Sigmoid colon (tissue), 7 donors: ENCODE results near the gene BEST3. TPM values are rescaled to one million over a fixed set of nuclear protein-coding genes. Genes with fewer than 3 reads are reported as not detected.
"Not testable (repeated sequence)": the region's sequence is repeated elsewhere in the genome, so short reads cannot be mapped to it uniquely, and the experiment has no call there.

Experiments
- DNase-seq: peaks from one replicate; pipeline ENCODE4 v3.0.0-alpha.2; 2019
- H3K27ac ChIP-seq, 4 donors: fragments of 200-600 bp; sonication (generic); one replicate each; pipeline ENCODE4 v1.5.1; 2016 to 2019; ENCODE audit warnings: mild to moderate bottlenecking in 1 of 4
- H3K27me3 ChIP-seq, 3 donors: fragments of 200-600 bp; sonication (generic); one replicate each; pipeline ENCODE4 v1.5.1; 2019; ENCODE audit warnings: mild to moderate bottlenecking in 1 of 3
- H3K36me3 ChIP-seq, 4 donors: fragments of 200-600 bp; sonication (generic); one replicate each; pipeline ENCODE4 v1.5.1; 2016 to 2019
- H3K4me1 ChIP-seq, 4 donors: fragments of 200-600 bp; sonication (generic); one replicate each; pipeline ENCODE4 v1.5.1; 2017 to 2019
- H3K4me3 ChIP-seq, 4 donors: fragments of 200-600 bp; sonication (generic); one replicate each; pipeline ENCODE4 v1.5.1; 2017 to 2019; ENCODE audit warnings: mild to moderate bottlenecking in 2 of 4, moderate library complexity in 1 of 4
- H3K9me3 ChIP-seq, 4 donors: fragments of 200-600 bp in 3 of 4; sonication (generic) in 3 of 4; one replicate each; pipeline versions ENCODE4 v1.5.1 to v1.6.1; 2013 to 2019
- CTCF ChIP-seq, 4 experiments: fragments of 450-650 bp in 3 of 4; fragments of 200-600 bp in 1 of 4; IDR thresholded peaks; one replicate each; pipeline ENCODE4 v1.5.1; 2016 to 2019; ENCODE audit warnings: antibody characterized with exemption in 4 of 4, mild to moderate bottlenecking in 3 of 4, moderate library complexity in 2 of 4
- EP300 ChIP-seq, 4 donors: sonication (generic); formaldehyde crosslinking; IDR thresholded peaks; one replicate each; pipeline ENCODE4 v1.6.1; 2017; ENCODE audit warnings: antibody characterized with exemption in 4 of 4
- POLR2A ChIP-seq, 2 donors: fragments of 450-650 bp; IDR thresholded peaks; one replicate each; pipeline ENCODE4 v1.6.1; 2016; ENCODE audit warnings: antibody characterized with exemption in 2 of 2, mild to moderate bottlenecking in 2 of 2, moderate library complexity in 2 of 2
- POLR2AphosphoS5 ChIP-seq, 4 donors: sonication (generic); formaldehyde crosslinking; IDR thresholded peaks; one replicate each; pipeline ENCODE4 v1.6.1; 2017; ENCODE audit warnings: antibody characterized with exemption in 4 of 4
- WGBS, 2 donors: extraction: QIAGEN DNeasy Blood & Tissue Kit; methylation state at CpG; one replicate each; pipeline ENCODE4 v1.1.7; 2013; 5-methylcytosine and 5-hydroxymethylcytosine counted together
- intact Hi-C: fragments of 100-400 bp; cut with DNase I; formaldehyde crosslinking; loops from one replicate; pipeline ENCODE4 v1.15.1; 2023
- polyA plus RNA-seq, 3 donors: library from polyadenylated mRNA; stranded (reverse); fragments of 200-250 nt; gene quantifications; one replicate each; pipeline ENCODE4 v1.2.3, GENCODE V29; 2013
- total RNA-seq, 4 donors: library from RNA; depleted of rRNA; stranded (reverse); fragments of >200 nt; gene quantifications; one replicate each; pipeline ENCODE4 v1.1.0, GENCODE V29; 2016
- donor health status: healthy with polysubstance abuse.
- donor health status: Bipolar disorder and iron deficiency.
- donor health status: healthy.

Gene BEST3
- total and polyA plus RNA-seq, 7 donors = not detected

DNA sequence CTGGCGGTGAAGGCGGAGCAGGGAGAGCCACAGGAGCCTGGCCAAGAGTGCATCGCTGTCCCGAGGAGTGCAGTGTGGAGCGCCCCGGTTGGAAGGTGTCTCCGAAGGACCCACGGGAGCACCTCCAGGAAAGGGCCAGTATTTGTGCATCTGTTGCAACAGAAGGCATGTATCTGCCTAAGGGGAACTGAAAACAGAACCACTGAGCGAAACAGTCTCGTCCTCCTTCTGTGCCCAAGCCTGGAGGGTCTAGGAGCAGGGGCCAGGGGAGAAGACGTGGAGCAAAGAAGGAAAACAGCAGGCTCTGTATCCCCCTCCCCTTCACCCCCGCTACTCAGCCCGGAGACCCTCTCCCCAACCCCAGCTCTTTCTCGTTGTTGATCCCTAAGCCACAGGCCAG lies 83.1 kb downstream of the BEST3 start:
- no peak for DNase-seq

GRCh38 chr12:69613351-69613750 lies 85.8 kb downstream of the BEST3 start:
- no peak for DNase-seq
- Histone ChIP-seq H3K9me3 (no peaks in the 10 kb centered on the region), H3K27ac (no peak overlapping the region), H3K36me3 (no peaks in the 10 kb centered on the region), H3K4me1 (no peaks in the 10 kb centered on the region), H3K4me3 (no peak overlapping the region), H3K27me3 (no peaks in the 10 kb centered on the region)
- TF ChIP-seq POLR2AphosphoS5 (IDR thresholded peaks at IDR 0.05) (no peak), POLR2A (IDR thresholded peaks at IDR 0.05) (no peak), CTCF (IDR thresholded peaks at IDR 0.05) (no peak), EP300 (IDR thresholded peaks at IDR 0.05) (no peak)
- intact Hi-C loops = no loop called here

More for the DNA sequence above, 83.1 kb downstream of the BEST3 start:
- TF ChIP-seq POLR2A (IDR thresholded peaks at IDR 0.05) (no peak), EP300 (IDR thresholded peaks at IDR 0.05) (no peak), CTCF (IDR thresholded peaks at IDR 0.05) (no peak), POLR2AphosphoS5 (IDR thresholded peaks at IDR 0.05) (no peak)
- Histone ChIP-seq H3K4me3 (no peak overlapping the region), H3K4me1 (no peaks in the 10 kb centered on the region), H3K27me3 (no peaks in the 10 kb centered on the region), H3K9me3 (no peaks in the 10 kb centered on the region), H3K36me3 (no peaks in the 10 kb centered on the region), H3K27ac (no peak overlapping the region)
- intact Hi-C loops = no loop called here
- WGBS, 2 donors = 83 to 87% methylated on average over 14 of the region's 14 CpGs

DNA sequence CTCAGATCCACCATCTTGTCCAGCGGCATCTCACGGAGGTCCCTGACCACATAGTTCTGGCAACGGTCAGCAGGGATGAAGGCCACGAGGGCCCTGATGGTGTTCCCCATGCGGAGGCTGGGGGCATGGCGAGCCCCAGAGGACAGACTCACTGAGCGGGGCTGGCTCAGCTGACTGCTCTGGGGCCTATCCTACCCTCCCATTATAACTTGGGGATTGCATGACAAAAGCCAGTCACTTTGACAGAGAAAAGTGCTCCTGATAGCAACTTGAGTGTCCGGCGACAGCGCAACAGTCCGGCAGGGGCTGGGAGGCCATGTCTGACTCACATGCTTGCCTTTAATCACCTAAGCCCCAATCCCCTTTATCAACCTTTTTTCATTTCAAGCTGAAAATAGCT lies 88.4 kb downstream of the BEST3 start, which contains the start of gene LRRC10:
LRRC10 (minus strand) TSS at position 179 of the 400 bp plus-strand sequence; CDS start at position 110, 69 bp downstream.
- 95 to 97% methylated on average over 11 of the region's 11 CpGs for WGBS, 2 donors
- H3K4me3 ChIP-seq = no peak within 1 kb of the TSS
- H3K4me1 ChIP-seq = no peaks in the 10 kb centered on the region
- H3K27me3 ChIP-seq = no peaks in the 10 kb centered on the region
- no peak within 1 kb of the TSS for H3K27ac ChIP-seq
- H3K36me3 ChIP-seq = no peaks in the 10 kb centered on the region
- DNase-seq = no peak
- no peak for TF ChIP-seq POLR2AphosphoS5 (IDR thresholded peaks at IDR 0.05)
- no peak for TF ChIP-seq POLR2A (IDR thresholded peaks at IDR 0.05)
- TF ChIP-seq CTCF (IDR thresholded peaks at IDR 0.05) = no peak
- no peak for TF ChIP-seq EP300 (IDR thresholded peaks at IDR 0.05)
- no peaks in the 10 kb centered on the region for H3K9me3 ChIP-seq
- intact Hi-C loops = no loop called here

- Histone ChIP-seq H3K9me3 (no peaks in the 10 kb centered on the region), H3K4me3 (no peak overlapping the region), H3K27me3 (no peaks in the 10 kb centered on the region), H3K27ac (no peak overlapping the region), H3K4me1 (no peaks in the 10 kb centered on the region), H3K36me3 (no peaks in the 10 kb centered on the region)
- intact Hi-C loops = no loop called here
- WGBS, 2 donors = 93 to 94% methylated on average over 15 of the region's 15 CpGs
- no peak for DNase-seq
- TF ChIP-seq EP300 (IDR thresholded peaks at IDR 0.05) = no peak
- no peak for TF ChIP-seq POLR2A (IDR thresholded peaks at IDR 0.05)
- no peak for TF ChIP-seq CTCF (IDR thresholded peaks at IDR 0.05)
- TF ChIP-seq POLR2AphosphoS5 (IDR thresholded peaks at IDR 0.05) = no peak
Observed at GRCh38 chr12:69610126-69610525, 89.0 kb downstream of the BEST3 start.

DNA sequence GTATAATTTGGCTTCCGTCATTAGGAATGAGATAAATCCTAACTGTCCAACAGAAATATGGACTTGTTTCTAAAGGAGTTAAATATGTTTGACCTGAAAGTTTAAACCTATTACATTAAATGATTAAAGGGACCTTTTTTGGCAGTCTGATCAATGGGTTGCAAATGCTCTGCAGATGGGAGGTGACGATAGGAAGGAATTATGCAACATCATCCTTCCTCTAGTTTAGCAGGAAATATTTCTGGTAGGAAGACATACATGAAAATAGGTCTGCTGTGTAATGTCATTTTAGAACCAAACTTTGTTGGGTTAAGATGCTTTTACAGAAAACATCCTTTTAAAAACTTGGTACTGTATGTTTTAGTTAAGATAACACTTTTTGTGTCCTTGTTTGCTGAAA lies 91.0 kb downstream of the BEST3 start:
- no peak for DNase-seq
- Histone ChIP-seq H3K4me3 (no peak overlapping the region), H3K27me3 (no peaks in the 10 kb centered on the region), H3K36me3 (peaks cover 0 to 6% (median 2%) of the 10 kb centered on the region in 4 donors), H3K9me3 (no peaks in the 10 kb centered on the region), H3K27ac (no peak overlapping the region), H3K4me1 (no peaks in the 10 kb centered on the region)
- TF ChIP-seq EP300 (IDR thresholded peaks at IDR 0.05) = no peak
- TF ChIP-seq POLR2AphosphoS5 (IDR thresholded peaks at IDR 0.05) = no peak
- no peak for TF ChIP-seq POLR2A (IDR thresholded peaks at IDR 0.05)
- TF ChIP-seq CTCF (IDR thresholded peaks at IDR 0.05) = no peak
- 76 to 77% methylated on average over 2 of the region's 2 CpGs for WGBS, 2 donors
- intact Hi-C loops = no loop called here

- H3K27ac ChIP-seq, DNase-seq, intact Hi-C loops, H3K9me3 ChIP-seq, H3K27me3 ChIP-seq, H3K4me1 ChIP-seq, H3K4me3 ChIP-seq: not testable (repeated sequence)
- WGBS, 2 donors = 76 to 90% methylated on average over 2 of the region's 3 CpGs
- peaks cover 11 to 44% (median 23%) of the 10 kb centered on the region in 4 donors for H3K36me3 ChIP-seq
Observed at GRCh38 chr12:69604275-69604674, 94.8 kb downstream of the BEST3 start.
